HepG2 (cell line): Measurements from ENCODE around the gene NUP93. TPM values are rescaled to one million over a fixed set of nuclear protein-coding genes. Genes with fewer than 3 reads are reported as not detected.

Experiments
- KMT2A ChIP-seq: sonication (generic); formaldehyde crosslinking; IDR thresholded peaks from 2 replicates; pipeline ENCODE4 v1.4.0; 2020; ENCODE audit warnings: missing genetic modification reagents
- PTBP1 ChIP-seq: fragments of 200-400 bp; formaldehyde crosslinking; IDR thresholded peaks from 2 replicates; pipeline ENCODE4 v1.6.1; 2018; ENCODE audit warnings: low read length, low read depth; ENCODE audit not compliant: poor library complexity, severe bottlenecking
- SCMH1 ChIP-seq: sonication (generic); formaldehyde crosslinking; IDR thresholded peaks from 2 replicates; pipeline ENCODE4 v1.9.0; 2021; ENCODE audit warnings: missing genetic modification reagents, mild to moderate bottlenecking, borderline replicate concordance
- SKI ChIP-seq: fragments of 450-650 bp; IDR thresholded peaks from one replicate; pipeline ENCODE4 v1.6.1; 2018; ENCODE audit warnings: mild to moderate bottlenecking; ENCODE audit not compliant: partially characterized antibody
- SP1 ChIP-seq, 2 experiments: fragments of 450-650 bp in 1 of 2; sonication (generic) in 1 of 2; formaldehyde crosslinking in 1 of 2; IDR thresholded peaks; 2 replicates each; pipeline versions ENCODE4 v1.4.0 to v1.6.1; 2016 to 2020; ENCODE audit warnings: missing genetic modification reagents in 1 of 2
- SPEN ChIP-seq: sonication (generic); formaldehyde crosslinking; IDR thresholded peaks from 2 replicates; pipeline ENCODE4 v1.5.1; 2020; ENCODE audit warnings: low read depth, mild to moderate bottlenecking, missing genetic modification reagents
- SYNCRIP ChIP-seq: fragments of 200-400 bp; formaldehyde crosslinking; IDR thresholded peaks from 2 replicates; pipeline ENCODE4 v1.6.1; 2018; ENCODE audit warnings: mild to moderate bottlenecking, low read depth, low read length; ENCODE audit not compliant: insufficient read depth
- TAF1 ChIP-seq: sonication (generic); formaldehyde crosslinking; IDR thresholded peaks from 2 replicates; pipeline ENCODE4 v1.4.0; 2020; ENCODE audit warnings: missing genetic modification reagents
- TRIM22 ChIP-seq: fragments of 450-650 bp; IDR thresholded peaks from 2 replicates; pipeline ENCODE4 v1.6.1; 2017
- WIZ ChIP-seq: sonication (generic); formaldehyde crosslinking; IDR thresholded peaks from 2 replicates; pipeline ENCODE4 v1.5.1; 2020; ENCODE audit warnings: mild to moderate bottlenecking, missing genetic modification reagents
- ZBTB4 ChIP-seq: sonication (generic); formaldehyde crosslinking; IDR thresholded peaks from 2 replicates; pipeline ENCODE4 v1.4.0; 2020; ENCODE audit warnings: missing genetic modification reagents, mild to moderate bottlenecking, borderline replicate concordance
- ZMAT3 ChIP-seq: sonication (generic); formaldehyde crosslinking; conservative IDR thresholded peaks from 2 replicates; pipeline ENCODE4 v1.7.0; 2021; ENCODE audit warnings: missing genetic modification reagents
- ZNF282 ChIP-seq: fragments of 450-650 bp; IDR thresholded peaks from 2 replicates; pipeline ENCODE4 v1.6.1; 2018; ENCODE audit not compliant: partially characterized antibody
- ZNF431 ChIP-seq: sonication (generic); formaldehyde crosslinking; IDR thresholded peaks from 2 replicates; pipeline ENCODE4 v1.9.0; 2022; ENCODE audit warnings: missing genetic modification reagents, low read depth, mild to moderate bottlenecking, borderline replicate concordance
- ZNF549 ChIP-seq: sonication (generic); formaldehyde crosslinking; IDR thresholded peaks from 2 replicates; pipeline ENCODE4 v1.5.0; 2020; ENCODE audit warnings: missing genetic modification reagents
- ZNF572 ChIP-seq: sonication (generic); formaldehyde crosslinking; IDR thresholded peaks from 2 replicates; pipeline ENCODE4 v1.5.1; 2020; ENCODE audit warnings: mild to moderate bottlenecking, missing genetic modification reagents
- ZNF777 ChIP-seq: sonication (generic); formaldehyde crosslinking; IDR thresholded peaks from 2 replicates; pipeline ENCODE4 v1.4.0; 2020; ENCODE audit warnings: missing genetic modification reagents
- ZNF878 ChIP-seq: sonication (generic); formaldehyde crosslinking; IDR thresholded peaks from 2 replicates; pipeline ENCODE4 v1.8.1; 2023; ENCODE audit warnings: mild to moderate bottlenecking, missing genetic modification reagents, moderate library complexity
- polyA plus RNA-seq, 8 experiments: library from polyadenylated mRNA; depleted of rRNA in 3 of 8; stranded (reverse) in 7 of 8; unstranded in 1 of 8; fragments of >200 nt; fragmentation: Illumina TruSeq in 4 of 8; extraction: Trizol in 4 of 8; gene quantifications; 2 replicates each; pipeline versions ENCODE4 v1.2.1 to v1.2.3, GENCODE V29; 2011 to 2016; ENCODE audit warnings: low read depth in 4 of 8, missing spikeins in 1 of 8, mixed read lengths in 1 of 8; ENCODE audit not compliant: insufficient read depth in 1 of 8
- total RNA-seq, 5 experiments: library from RNA; depleted of rRNA; stranded (reverse); fragments of >200 nt; fragmentation: Illumina TruSeq; extraction: Trizol; gene quantifications; 2 replicates each; pipeline ENCODE4 v1.2.3, GENCODE V29; 2016; ENCODE audit warnings: low read depth in 1 of 5
- TF ChIP-seq, protein P1 (sequence below): sonication (generic); formaldehyde crosslinking; IDR thresholded peaks from 2 replicates; pipeline ENCODE4 v1.4.0; 2020; ENCODE audit warnings: missing genetic modification reagents
- TF ChIP-seq, protein P2 (sequence below): fragments of 450-650 bp; IDR thresholded peaks from 2 replicates; pipeline ENCODE4 v1.6.1; 2016
- TF ChIP-seq, protein P3 (sequence below): sonication (generic); formaldehyde crosslinking; IDR thresholded peaks from 2 replicates; pipeline ENCODE4 v1.8.1; 2023; ENCODE audit warnings: missing genetic modification reagents, mild to moderate bottlenecking, borderline replicate concordance

Gene NUP93
- total and polyA plus RNA-seq, 2 of the 13 experiments (the other 11 are each of a cell fraction or from before 2014, with no cell fraction given): 58.5 to 140 TPM

DNA sequence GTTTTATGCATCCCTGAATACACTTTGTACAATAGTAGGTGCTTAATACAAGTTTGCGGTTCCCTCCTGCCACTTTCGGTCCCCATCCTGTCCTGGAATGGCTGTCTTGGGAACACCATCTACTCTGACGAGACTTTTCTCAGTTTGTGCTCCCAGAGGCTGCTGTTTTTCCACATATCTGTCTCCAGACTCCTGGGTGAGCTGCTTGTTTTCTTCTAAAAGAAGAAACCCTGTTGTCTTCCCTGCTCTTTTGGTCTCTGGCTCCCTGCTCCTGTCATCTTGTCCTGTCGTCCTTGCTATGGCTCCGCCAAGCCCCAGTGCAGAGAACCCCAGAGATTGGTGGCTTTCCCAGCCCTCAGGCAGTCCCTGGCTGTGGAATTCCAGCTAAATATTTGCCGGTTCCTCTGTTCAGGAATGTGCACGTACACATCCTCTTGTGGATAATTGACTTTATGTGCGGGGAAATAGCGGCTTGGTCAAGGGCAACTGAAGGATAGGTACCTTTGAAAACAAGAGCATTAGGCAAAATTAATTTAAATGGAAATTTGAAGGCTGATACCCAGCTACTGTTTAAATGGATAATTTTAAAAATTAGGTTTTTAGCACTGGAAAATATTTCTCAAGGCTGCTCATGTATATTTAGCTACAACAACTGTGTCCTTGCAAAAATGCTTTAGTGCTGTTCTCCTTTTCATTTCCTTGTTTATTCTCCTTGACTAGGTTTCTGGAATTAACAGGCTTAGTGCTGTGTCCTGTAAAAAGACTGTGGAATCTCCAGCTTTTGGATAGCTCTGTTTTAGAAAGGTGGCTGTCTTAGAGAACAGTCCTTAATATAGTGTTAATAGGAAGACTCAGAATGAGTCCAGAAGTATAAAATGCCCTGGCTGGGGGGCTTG lies 84.9 kb downstream of the NUP93 start (continued):
- TF ChIP-seq ZBTB4 (no peak), TAF1 (CRISPR knock-in tag) (no peak; the same call in none of the 2 replicates), ZNF282 (no peak), ZMAT3 (CRISPR knock-in tag) (peak; percentile 84; the same call in 1 of the 2 replicates), SCMH1 (CRISPR knock-in tag) (no peak), SPEN (CRISPR knock-in tag) (peak; percentile 26; the same call in 1 of the 2 replicates), ZNF572 (peak; percentile 91; the same call in 1 of the 2 replicates), ZNF878 (CRISPR knock-in tag) (peak; percentile 61; the same call in 1 of the 2 replicates), SP1 (IDR thresholded peaks at IDR 0.05) (no peak), SP1 (CRISPR knock-in tag; IDR thresholded peaks at IDR 0.05) (no peak), PTBP1 (no peak), ZNF431 (CRISPR knock-in tag) (no peak; the same call in 1 of the 2 replicates), TRIM22 (no peak), ZNF549 (no peak), SKI (no peak), ZNF777 (CRISPR knock-in tag) (no peak), WIZ (CRISPR knock-in tag) (0 out of 2 replicates have a peak, but pooled peaks have one; percentile 33), KMT2A (CRISPR knock-in tag) (no peak), SYNCRIP (no peak)
- TF ChIP-seq, protein P1, sequence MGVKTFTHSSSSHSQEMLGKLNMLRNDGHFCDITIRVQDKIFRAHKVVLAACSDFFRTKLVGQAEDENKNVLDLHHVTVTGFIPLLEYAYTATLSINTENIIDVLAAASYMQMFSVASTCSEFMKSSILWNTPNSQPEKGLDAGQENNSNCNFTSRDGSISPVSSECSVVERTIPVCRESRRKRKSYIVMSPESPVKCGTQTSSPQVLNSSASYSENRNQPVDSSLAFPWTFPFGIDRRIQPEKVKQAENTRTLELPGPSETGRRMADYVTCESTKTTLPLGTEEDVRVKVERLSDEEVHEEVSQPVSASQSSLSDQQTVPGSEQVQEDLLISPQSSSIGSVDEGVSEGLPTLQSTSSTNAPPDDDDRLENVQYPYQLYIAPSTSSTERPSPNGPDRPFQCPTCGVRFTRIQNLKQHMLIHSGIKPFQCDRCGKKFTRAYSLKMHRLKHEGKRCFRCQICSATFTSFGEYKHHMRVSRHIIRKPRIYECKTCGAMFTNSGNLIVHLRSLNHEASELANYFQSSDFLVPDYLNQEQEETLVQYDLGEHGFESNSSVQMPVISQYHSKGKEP (CRISPR knock-in tag): 0 out of 2 replicates have a peak, but pooled peaks have one; percentile 13
- TF ChIP-seq, protein P2, sequence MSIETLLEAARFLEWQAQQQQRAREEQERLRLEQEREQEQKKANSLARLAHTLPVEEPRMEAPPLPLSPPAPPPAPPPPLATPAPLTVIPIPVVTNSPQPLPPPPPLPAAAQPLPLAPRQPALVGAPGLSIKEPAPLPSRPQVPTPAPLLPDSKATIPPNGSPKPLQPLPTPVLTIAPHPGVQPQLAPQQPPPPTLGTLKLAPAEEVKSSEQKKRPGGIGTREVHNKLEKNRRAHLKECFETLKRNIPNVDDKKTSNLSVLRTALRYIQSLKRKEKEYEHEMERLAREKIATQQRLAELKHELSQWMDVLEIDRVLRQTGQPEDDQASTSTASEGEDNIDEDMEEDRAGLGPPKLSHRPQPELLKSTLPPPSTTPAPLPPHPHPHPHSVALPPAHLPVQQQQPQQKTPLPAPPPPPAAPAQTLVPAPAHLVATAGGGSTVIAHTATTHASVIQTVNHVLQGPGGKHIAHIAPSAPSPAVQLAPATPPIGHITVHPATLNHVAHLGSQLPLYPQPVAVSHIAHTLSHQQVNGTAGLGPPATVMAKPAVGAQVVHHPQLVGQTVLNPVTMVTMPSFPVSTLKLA: no peak
- TF ChIP-seq, protein P3, sequence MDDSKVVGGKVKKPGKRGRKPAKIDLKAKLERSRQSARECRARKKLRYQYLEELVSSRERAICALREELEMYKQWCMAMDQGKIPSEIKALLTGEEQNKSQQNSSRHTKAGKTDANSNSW: no peak
